GM19324 (cell line): ENCODE data around the gene PEF1.

Source experiments
- ATAC-seq: cut with Tn5 transposase; IDR thresholded peaks from one replicate; pipeline ENCODE4 v1.9.1; 2021; ENCODE audit warnings: mild to moderate bottlenecking, moderate library complexity; ENCODE audit not compliant: unreplicated experiment, low FRiP score

The PEF1 gene

GRCh38 chr1:31655756-31656155 lies 11.1 kb upstream of the PEF1 start:
- no peak for ATAC-seq

- ATAC-seq: no peak
These were observed 10.4 kb upstream of the PEF1 start for GRCh38 chr1:31655104-31655503.

DNA sequence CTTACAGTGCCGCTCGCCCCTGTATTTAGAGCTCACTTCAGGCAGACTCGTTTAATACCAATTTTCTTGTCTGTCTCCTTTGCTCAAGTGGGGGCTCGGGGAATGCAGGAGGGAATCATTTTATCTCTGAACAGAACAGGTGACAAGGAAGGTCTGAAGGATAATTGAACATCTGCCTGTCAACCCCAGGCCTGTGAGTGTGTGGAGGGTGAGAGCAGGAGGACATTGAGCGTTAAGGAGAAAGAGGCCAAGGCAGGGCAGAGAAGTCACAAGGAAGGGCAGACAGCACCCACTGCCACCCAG lies 9.7 kb upstream of the PEF1 start:
- ATAC-seq: no peak

- ATAC-seq: no peak
These were observed 9.2 kb upstream of the PEF1 start for GRCh38 chr1:31653717-31654473.

DNA sequence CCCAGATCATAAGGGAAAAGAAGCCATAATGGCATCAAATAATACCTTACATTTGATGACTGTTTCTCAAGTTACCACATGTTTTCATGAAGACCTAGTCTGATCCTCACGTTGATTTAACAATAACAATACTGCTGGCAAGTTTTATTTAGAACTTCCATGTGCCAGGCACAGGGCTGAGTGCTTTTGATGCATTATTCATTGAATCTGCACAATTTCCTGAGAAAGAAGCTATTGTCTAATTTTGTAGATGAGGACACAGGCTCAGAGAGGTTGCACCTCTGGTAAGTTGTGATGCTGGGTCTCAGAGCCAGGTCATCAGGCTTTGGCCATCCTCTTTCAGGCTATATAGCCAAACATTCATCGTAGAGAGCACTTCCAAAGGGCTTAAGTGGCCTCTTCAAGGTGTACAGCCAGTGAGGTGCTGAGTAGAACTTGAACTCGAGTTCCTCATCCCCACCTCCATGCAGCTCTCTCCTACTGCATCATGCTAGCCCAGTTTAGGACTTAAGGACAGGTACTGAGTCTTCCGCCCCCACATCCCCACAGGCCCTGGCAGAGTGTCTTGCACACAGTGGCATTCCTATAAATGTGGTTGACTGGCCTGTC lies 8.3 kb upstream of the PEF1 start:
- no peak for ATAC-seq

DNA sequence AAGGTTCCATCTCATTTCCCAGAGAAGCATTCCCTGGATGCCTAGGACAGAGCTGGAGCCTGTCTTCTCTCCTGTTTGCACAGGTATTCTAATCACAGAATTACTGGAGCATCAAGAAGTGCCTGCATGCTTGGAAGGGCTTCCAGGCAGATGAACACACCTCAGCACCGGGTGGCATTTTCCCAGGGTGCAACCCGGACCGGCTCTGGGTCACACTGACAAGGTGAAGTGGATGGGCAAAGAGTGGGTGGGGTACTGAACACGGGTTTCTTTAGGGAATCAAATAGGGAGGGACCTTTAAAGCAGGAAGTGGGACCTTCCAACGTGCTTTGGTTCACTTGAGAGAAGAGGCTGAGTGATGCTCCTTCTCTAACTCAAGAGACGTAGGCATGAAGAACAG lies 7.1 kb upstream of the PEF1 start:
- ATAC-seq: no peak

DNA sequence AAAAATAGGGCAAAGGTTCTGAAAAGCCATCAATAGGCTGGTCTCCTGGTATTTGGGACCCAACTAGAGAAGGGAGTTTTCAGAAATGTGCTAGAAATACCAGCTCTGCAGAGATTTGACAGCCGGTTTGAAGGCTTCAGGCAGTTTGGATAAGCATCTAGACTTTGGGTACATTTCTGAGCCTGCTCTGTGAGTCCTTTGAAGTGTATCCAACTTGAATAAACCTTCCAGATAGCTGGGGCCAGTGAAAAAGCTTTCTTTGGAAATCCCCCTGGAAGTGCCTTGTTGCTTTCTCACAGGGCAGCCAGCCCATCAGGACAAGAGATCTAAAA lies 6.4 kb upstream of the PEF1 start:
- ATAC-seq: no peak

GRCh38 chr1:31650161-31651088 lies 5.7 kb upstream of the PEF1 start:
- no peak for ATAC-seq

GRCh38 chr1:31648641-31649357 lies 4.1 kb upstream of the PEF1 start:
- ATAC-seq: no peak

GRCh38 chr1:31648190-31648589 lies 3.5 kb upstream of the PEF1 start:
- no peak for ATAC-seq

DNA sequence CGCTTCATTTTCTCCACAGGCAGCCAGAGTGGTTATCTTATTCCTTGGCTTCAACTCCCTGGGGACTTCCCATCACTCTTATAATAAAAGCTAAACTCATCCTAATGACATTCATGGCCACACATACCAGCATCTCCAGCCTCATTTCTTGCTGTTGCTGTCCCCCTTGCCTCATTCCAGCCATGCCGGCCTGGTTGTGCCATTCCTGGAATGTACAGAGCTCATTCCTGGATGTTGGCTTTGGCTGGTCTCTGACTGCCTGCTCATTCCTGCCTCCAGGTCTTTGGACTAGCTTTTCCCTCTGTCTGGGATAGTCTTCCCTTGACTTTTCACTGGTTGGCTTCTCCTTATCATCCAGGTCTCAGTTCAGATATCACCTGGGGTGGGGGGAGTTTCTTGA lies 2.4 kb upstream of the PEF1 start:
- ATAC-seq: no peak

GRCh38 chr1:31646259-31646960 lies 1.7 kb upstream of the PEF1 start:
- no peak for ATAC-seq

DNA sequence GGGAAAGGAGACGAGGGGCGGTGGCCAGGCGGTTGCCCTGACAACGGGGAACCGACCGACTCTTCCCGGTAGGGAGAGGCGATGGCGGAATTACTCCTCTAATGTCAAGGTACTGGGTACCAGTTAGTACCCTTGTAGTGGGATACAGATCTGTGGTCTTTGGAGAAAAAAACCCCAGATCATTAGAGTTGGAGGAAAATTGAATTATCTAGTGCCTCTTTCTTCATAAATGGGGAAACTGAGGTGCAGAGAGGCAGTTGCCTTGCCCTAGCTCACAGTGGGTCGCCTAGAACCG lies 545 bp upstream of the PEF1 start:
- no peak for ATAC-seq

DNA sequence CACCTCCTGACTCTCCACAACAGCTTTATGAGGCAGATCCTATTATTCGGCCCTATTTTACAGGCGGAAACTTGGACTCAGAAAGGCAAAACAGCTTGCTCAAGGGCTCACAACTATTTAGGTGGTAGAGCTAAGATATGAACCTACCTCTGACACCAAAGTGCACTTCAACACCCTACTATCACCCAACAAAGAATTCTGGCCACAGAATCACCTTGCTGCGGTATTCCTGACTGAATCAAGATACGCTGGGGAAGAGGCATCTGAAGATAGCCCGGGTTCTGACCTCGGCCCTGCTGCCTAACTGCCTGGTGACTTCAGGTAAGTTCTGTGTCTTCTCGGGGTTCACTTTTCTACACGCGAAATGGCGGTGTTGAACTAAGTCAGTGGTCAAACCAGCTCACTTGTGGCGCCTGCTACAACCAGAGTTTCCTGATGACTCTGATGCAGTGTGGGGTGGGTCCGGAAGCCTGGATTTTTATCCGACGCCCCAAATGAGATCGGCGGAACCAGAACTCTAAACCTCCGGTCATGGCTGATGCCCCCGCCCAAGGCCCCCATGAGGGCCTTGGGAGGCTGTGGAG lies 608 bp downstream of the PEF1 start:
- ATAC-seq: no peak

- ATAC-seq: no peak
These were observed 1.8 kb downstream of the PEF1 start for GRCh38 chr1:31642897-31643296.

DNA sequence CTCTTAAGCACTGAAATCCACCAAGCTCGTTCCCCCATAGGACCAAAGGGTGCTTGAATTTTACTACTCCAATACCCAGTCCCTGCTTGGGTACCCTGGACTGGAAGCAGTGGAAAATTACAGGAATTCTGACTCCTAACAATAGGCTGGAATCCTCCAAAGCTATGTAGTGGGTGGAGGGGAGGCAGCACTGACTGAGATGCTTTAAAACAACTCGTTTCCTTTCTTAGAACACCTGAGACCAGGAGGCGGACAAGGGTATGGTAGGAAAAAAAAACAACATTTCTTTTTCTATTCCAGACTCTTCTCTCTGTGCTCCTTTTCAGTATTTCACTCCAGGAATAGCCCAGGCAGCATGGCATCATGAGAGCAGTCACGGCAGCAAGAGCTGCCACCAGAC lies 2.3 kb downstream of the PEF1 start:
- no peak for ATAC-seq

DNA sequence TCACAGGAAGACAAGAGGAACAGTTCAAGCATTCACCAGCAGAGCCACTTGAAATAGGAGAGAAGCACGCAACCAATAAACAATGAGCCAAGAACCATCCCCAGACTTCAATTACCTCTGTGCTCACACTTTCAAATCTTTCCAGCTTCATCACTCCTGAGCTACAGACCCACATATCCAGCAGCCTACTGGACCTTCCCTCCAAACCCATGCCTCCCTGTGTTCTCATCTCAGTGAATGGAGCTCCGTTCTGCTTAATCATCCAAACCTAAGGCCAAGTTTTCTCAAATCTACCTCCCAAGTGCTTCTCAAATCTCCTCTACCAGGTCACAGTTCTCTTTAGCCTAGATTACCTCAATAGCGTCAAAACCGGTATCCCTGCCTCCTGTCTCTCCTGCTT lies 3.7 kb downstream of the PEF1 start:
- no peak for ATAC-seq

GRCh38 chr1:31640179-31640578 lies 4.5 kb downstream of the PEF1 start:
- ATAC-seq: no peak

DNA sequence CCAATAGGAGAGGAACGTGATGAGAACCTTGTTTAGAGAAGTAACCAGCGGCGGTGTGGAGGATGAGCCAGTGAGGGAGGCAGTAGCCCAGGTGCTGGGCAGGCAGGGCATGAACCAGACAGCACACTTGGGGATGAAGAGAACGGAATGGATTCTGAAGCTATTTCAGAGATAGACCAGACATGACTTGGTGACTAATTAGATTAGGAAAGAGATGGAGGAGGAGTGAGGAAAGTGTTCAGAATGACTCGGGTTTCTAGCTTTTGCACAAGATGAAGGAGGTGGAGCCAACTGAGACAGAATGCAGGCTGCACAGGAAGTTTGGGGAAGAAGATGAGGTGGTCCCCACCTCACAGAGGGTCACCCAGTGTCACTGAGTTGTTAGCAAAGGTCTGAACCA lies 5.1 kb downstream of the PEF1 start:
- no peak for ATAC-seq

DNA sequence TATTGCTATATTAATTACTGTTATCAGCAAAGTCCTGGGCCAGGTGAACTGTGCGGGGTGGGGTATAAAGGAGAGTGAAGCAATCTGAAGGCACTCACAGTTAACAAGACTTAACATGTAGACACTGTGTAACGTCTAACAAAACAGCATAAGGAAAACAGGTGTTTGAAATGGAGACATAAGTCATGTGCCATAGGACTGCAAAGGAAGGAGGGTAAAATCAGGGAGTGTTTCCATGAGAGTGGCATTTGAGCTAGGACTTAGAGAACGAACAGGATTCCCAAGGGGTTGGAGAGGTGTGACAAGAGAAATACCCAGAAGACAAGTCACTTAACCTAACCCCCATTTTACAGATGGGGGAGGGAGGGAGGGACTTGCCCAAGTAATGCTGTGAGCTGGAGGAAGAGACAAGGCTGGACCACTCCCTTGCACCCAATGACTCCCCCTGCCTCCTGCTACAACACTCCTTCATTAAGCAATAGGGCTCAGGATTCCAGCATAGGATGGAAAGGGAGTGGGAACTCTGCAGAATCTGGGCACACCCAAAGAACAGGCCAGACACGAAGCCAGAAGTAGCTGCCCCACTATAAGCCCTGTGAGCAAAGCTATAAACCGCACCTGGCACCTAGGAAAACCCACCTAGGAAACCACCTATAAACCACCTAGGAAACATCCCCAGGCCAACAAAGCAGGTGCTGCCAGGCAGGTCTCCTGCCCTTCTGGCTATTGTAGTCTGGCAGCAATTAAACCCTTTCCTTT lies 6.6 kb downstream of the PEF1 start:
- no peak for ATAC-seq
